AG04450 (cell line): ENCODE data around the gene HS3ST6. TPM values are rescaled to one million over a fixed set of nuclear protein-coding genes. Genes with fewer than 3 reads are reported as not detected.

Experiments used
- CTCF ChIA-PET: fragments of 300-600, 350-600 bp; formaldehyde crosslinking; extraction: SDS; loops from one replicate; lab custom pipeline; 2022; ENCODE audit warnings: antibody characterized with exemption, inconsistent platforms; lab: Charles Lee
- POLR2A ChIA-PET: fragments of 350-600 bp; formaldehyde crosslinking; extraction: SDS; loops from one replicate; lab custom pipeline; 2021; ENCODE audit warnings: antibody characterized with exemption, inconsistent platforms; lab: Yijun Ruan, JAX
- DNase-seq: peaks from one replicate; pipeline ENCODE4 v3.0.0-alpha.2; 2011; ENCODE audit warnings: low read depth, low spot score
- H3K27ac ChIP-seq: one replicate; pipeline ENCODE4 v1.5.1; 2012; ENCODE audit warnings: low read depth, low read length, control low read depth
- H3K27me3 ChIP-seq: one replicate; pipeline ENCODE4 v1.6.0; 2012; ENCODE audit warnings: low read length; ENCODE audit not compliant: control insufficient read depth, insufficient read depth
- H3K4me3 ChIP-seq: 2 replicates; pipeline ENCODE4 v1.5.1; 2011; ENCODE audit warnings: mild to moderate bottlenecking, low read depth, low read length, control low read depth
- H3K9me3 ChIP-seq: 2 replicates; pipeline ENCODE4 v1.5.1; 2012; ENCODE audit warnings: low read length; ENCODE audit not compliant: control insufficient read depth, insufficient read depth
- polyA plus RNA-seq: library from polyadenylated mRNA; depleted of rRNA; stranded (reverse); fragments of >200 nt; gene quantifications from 2 replicates; pipeline ENCODE4 v1.2.3, GENCODE V29; 2011; rRNA removed
- small RNA-seq: library from RNA; depleted of rRNA; stranded (forward); fragments of <200 nt; gene quantifications from one replicate; pipeline ENCODE3, GENCODE V24; 2012; ENCODE audit warnings: low read depth; ENCODE audit not compliant: insufficient read length
- TF ChIP-seq, protein P1 (sequence below): IDR thresholded peaks from 2 replicates; pipeline ENCODE4 v1.5.1; 2011; ENCODE audit warnings: low read depth, low read length, control low read depth, inconsistent platforms

Gene HS3ST6
- polyA plus RNA-seq, 1 experiment: not detected

- Histone ChIP-seq H3K27me3 (peaks cover 38% of the 10 kb centered on the region), H3K4me3 (no peak overlapping the region), H3K27ac (no peak overlapping the region), H3K9me3 (no peaks in the 10 kb centered on the region)
- ChIA-PET POLR2A (no interaction called here), CTCF (interaction anchor here (1.1 to 8.4 kb wide), 3 partner anchors 20 to 69 kb away, joined by 3 to 83 read pairs (median 4); no protein-coding TSS in a partner anchor)
- TF ChIP-seq, protein P1, sequence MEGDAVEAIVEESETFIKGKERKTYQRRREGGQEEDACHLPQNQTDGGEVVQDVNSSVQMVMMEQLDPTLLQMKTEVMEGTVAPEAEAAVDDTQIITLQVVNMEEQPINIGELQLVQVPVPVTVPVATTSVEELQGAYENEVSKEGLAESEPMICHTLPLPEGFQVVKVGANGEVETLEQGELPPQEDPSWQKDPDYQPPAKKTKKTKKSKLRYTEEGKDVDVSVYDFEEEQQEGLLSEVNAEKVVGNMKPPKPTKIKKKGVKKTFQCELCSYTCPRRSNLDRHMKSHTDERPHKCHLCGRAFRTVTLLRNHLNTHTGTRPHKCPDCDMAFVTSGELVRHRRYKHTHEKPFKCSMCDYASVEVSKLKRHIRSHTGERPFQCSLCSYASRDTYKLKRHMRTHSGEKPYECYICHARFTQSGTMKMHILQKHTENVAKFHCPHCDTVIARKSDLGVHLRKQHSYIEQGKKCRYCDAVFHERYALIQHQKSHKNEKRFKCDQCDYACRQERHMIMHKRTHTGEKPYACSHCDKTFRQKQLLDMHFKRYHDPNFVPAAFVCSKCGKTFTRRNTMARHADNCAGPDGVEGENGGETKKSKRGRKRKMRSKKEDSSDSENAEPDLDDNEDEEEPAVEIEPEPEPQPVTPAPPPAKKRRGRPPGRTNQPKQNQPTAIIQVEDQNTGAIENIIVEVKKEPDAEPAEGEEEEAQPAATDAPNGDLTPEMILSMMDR: no peak
- no peak for DNase-seq
Measured at GRCh38 chr16:1861730-1862129, 56.5 kb downstream of the HS3ST6 start.

Small RNA genes lying within 50 kb of the gene (small RNA-seq; reads per million reads assigned to genes)
- gene SNORA10 (not detected), gene SNORA64 (not detected)

Other genes with a start within 250 kb of the HS3ST6 start
- 39.2 and 41.2 TPM in 2 replicates for gene JPT2, start 240.1 kb downstream of the HS3ST6 start, polyA plus RNA-seq
- 11.8 and 14.7 TPM in 2 replicates for gene MAPK8IP3, start 212.2 kb downstream of the HS3ST6 start, polyA plus RNA-seq
- gene NME3, start 146.9 kb downstream of the HS3ST6 start, polyA plus RNA-seq: 15.6 and 25.5 TPM in 2 replicates
- gene EME2, start 145.6 kb downstream of the HS3ST6 start, polyA plus RNA-seq: 2.4 and 3.1 TPM in 2 replicates
- 55.8 and 62.2 TPM in 2 replicates for gene MRPS34, start 145.3 kb downstream of the HS3ST6 start, polyA plus RNA-seq
- gene SPSB3, start 135.8 kb downstream of the HS3ST6 start, polyA plus RNA-seq: 11.0 and 13.3 TPM in 2 replicates
- gene NUBP2, start 135.5 kb downstream of the HS3ST6 start, polyA plus RNA-seq: 20.0 and 29.2 TPM in 2 replicates
- gene IGFALS, start 124.7 kb downstream of the HS3ST6 start, polyA plus RNA-seq: not detected in 2 replicates
- gene HAGH, start 91.6 kb downstream of the HS3ST6 start, polyA plus RNA-seq: 11.8 and 16.2 TPM in 2 replicates
- gene FAHD1, start 91.2 kb downstream of the HS3ST6 start, polyA plus RNA-seq: 35.2 and 45.4 TPM in 2 replicates
- 0.04 TPM in 1 of 2 replicates, not detected in the other for gene MEIOB, start 46.3 kb downstream of the HS3ST6 start, polyA plus RNA-seq
- 23.1 and 32.6 TPM in 2 replicates for gene MSRB1, start 24.8 kb upstream of the HS3ST6 start, polyA plus RNA-seq
- not detected in 2 replicates for gene RPL3L, start 36.3 kb upstream of the HS3ST6 start, polyA plus RNA-seq
- gene NDUFB10, start 41.1 kb upstream of the HS3ST6 start, polyA plus RNA-seq: 126 and 163 TPM in 2 replicates
- 2,494 and 4,570 TPM in 2 replicates for gene RPS2, start 46.4 kb upstream of the HS3ST6 start, polyA plus RNA-seq
- not detected in 2 replicates for gene RNF151, start 48.4 kb upstream of the HS3ST6 start, polyA plus RNA-seq
- gene TBL3, start 53.6 kb upstream of the HS3ST6 start, polyA plus RNA-seq: 13.7 and 24.8 TPM in 2 replicates
- not detected in 2 replicates for gene NOXO1, start 63.1 kb upstream of the HS3ST6 start, polyA plus RNA-seq
- gene GFER, start 65.8 kb upstream of the HS3ST6 start, polyA plus RNA-seq: 15.8 and 19.5 TPM in 2 replicates
- gene SYNGR3, start 71.6 kb upstream of the HS3ST6 start, polyA plus RNA-seq: 1.8 and 2.3 TPM in 2 replicates
- gene ZNF598, start 91.4 kb upstream of the HS3ST6 start, polyA plus RNA-seq: 8.2 and 10.7 TPM in 2 replicates
- 0.66 and 0.94 TPM in 2 replicates for gene NPW, start 101.4 kb upstream of the HS3ST6 start, polyA plus RNA-seq
- gene NHERF2, start 108.5 kb upstream of the HS3ST6 start, polyA plus RNA-seq: 16.7 and 23.5 TPM in 2 replicates
- 10.7 and 14.5 TPM in 2 replicates for gene NTHL1, start 129.4 kb upstream of the HS3ST6 start, polyA plus RNA-seq
- 35.9 and 42.2 TPM in 2 replicates for gene TSC2, start 129.6 kb upstream of the HS3ST6 start, polyA plus RNA-seq
- gene PKD1, start 217.5 kb upstream of the HS3ST6 start, polyA plus RNA-seq: 16.1 and 21.7 TPM in 2 replicates
- 3.6 and 5.2 TPM in 2 replicates for gene RAB26, start 230.2 kb upstream of the HS3ST6 start, polyA plus RNA-seq
- 35.2 and 49.3 TPM in 2 replicates for gene TRAF7, start 237.4 kb upstream of the HS3ST6 start, polyA plus RNA-seq